Activated CD4-positive, alpha-beta memory T cell treated with anti-CD3 and anti-CD28 coated beads for 36 hours (primary cell): Measurements from ENCODE around the gene SLC26A2. TPM values are rescaled to one million over a fixed set of nuclear protein-coding genes. Genes with fewer than 3 reads are reported as not detected.

ENCODE experiments used
- CTCF ChIA-PET: fragments of 350-600 bp; sonication (Branson Sonifier 250); formaldehyde crosslinking; loops from one replicate; lab custom pipeline; 2021; ENCODE audit warnings: antibody characterized with exemption, inconsistent platforms; lab: Charles Lee
- POLR2A ChIA-PET: fragments of 350-600 bp; sonication (Branson Sonifier 250); formaldehyde crosslinking; loops from one replicate; lab custom pipeline; 2021; ENCODE audit warnings: antibody characterized with exemption; lab: Charles Lee
- DNase-seq: peaks from one replicate; pipeline ENCODE4 v3.0.0-alpha.2; 2020
- H3K27ac Mint-ChIP-seq: one replicate; pipeline ENCODE4 v1.8.0; 2021; ENCODE audit warnings: mixed read lengths
- H3K27me3 Mint-ChIP-seq: one replicate; pipeline ENCODE4 v1.8.0; 2021; ENCODE audit warnings: mixed read lengths
- H3K36me3 Mint-ChIP-seq: one replicate; pipeline ENCODE4 v1.8.0; 2021; ENCODE audit warnings: mixed read lengths
- H3K4me1 Mint-ChIP-seq: one replicate; pipeline ENCODE4 v1.8.0; 2021; ENCODE audit warnings: low read depth, mixed read lengths
- H3K4me3 Mint-ChIP-seq: one replicate; pipeline ENCODE4 v1.8.0; 2021; ENCODE audit warnings: mild to moderate bottlenecking, mixed read lengths
- H3K9me3 Mint-ChIP-seq: one replicate; pipeline ENCODE4 v1.8.0; 2021; ENCODE audit warnings: mixed read lengths
- intact Hi-C: fragments of 100-400 bp; cut with micrococcal nuclease; formaldehyde crosslinking; loops from one replicate; pipeline ENCODE4 v1.15.1; 2023
- total RNA-seq, 2 experiments: library from RNA; stranded (reverse); gene quantifications; one replicate each; pipeline ENCODE4 v1.2.3, GENCODE V29; 2021

The SLC26A2 gene
- total RNA-seq, 2 experiments from 2014 or later, result 5.9 to 6.2 TPM

DNA sequence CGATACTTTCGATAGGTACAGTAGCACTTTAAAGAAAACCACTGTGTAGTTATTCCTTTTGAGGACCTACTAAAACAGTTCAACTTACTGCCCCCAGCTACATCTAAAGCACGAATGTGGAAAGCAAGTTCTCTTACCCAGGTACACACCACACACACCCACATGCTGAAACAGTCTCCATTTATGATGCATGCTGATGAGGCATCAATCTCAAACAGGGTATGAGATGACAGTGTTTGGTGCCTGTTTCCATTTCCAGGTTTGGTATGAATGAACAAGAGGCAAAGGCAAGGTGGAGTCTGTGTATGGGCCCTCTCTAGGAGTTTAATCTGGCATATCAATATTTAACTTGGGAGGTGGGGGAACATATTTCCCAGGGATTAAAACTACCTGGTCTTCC, 53.9 kb downstream of the SLC26A2 start:
- no peaks in the 10 kb centered on the region for H3K27me3 Mint-ChIP-seq

DNA sequence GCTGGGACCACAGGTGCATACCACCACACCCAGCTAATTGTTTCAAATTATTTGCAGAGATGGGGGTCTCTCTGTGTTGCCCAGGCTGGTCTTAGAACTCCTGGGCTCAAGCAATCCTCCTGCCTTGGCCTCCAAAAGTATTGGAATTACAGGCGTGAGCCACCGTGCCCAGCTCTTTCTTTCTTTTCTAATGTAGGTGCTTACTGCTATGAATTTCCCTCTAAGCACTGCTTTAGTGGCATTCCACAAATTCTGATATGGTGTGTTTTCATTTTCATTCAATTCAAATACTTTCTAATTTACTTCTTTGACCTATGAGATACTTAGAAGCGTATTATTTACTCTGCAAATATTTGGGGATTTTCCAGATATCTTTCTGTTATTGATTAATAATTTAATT, 54.9 kb downstream of the SLC26A2 start:
- Mint-ChIP-seq H3K27me3 (no peaks in the 10 kb centered on the region), H3K27ac (no peak overlapping the region), H3K36me3 (peaks cover 80% of the 10 kb centered on the region), H3K9me3 (peaks cover 7% of the 10 kb centered on the region), H3K4me3 (no peak overlapping the region), H3K4me1 (peaks cover 17% of the 10 kb centered on the region)
- intact Hi-C loops, result no loop called here
- DNase-seq, result no peak
- POLR2A ChIA-PET, result no interaction called here
- CTCF ChIA-PET, result no interaction called here

More for the DNA sequence above, 53.9 kb downstream of the SLC26A2 start:
- intact Hi-C loops, result no loop called here
- ChIA-PET POLR2A (interaction anchor here (1.0 kb wide), 1 partner anchor 14 kb away, joined by 3 read pairs; the partner anchor contains the start of genes HMGXB3 and TIGD6), CTCF (interaction anchor here (1.3 to 1.8 kb wide), 2 partner anchors 10 to 162 kb away, joined by 3 to 6 read pairs; no protein-coding TSS in a partner anchor)
- H3K4me1 Mint-ChIP-seq, result peaks cover 13% of the 10 kb centered on the region
- no peak overlapping the region for H3K4me3 Mint-ChIP-seq
- DNase-seq, result peak; percentile 30
- H3K27ac Mint-ChIP-seq, result peak overlapping the region; percentile 33
- H3K36me3 Mint-ChIP-seq, result peaks cover 82% of the 10 kb centered on the region
- H3K9me3 Mint-ChIP-seq, result peaks cover 7% of the 10 kb centered on the region

DNA sequence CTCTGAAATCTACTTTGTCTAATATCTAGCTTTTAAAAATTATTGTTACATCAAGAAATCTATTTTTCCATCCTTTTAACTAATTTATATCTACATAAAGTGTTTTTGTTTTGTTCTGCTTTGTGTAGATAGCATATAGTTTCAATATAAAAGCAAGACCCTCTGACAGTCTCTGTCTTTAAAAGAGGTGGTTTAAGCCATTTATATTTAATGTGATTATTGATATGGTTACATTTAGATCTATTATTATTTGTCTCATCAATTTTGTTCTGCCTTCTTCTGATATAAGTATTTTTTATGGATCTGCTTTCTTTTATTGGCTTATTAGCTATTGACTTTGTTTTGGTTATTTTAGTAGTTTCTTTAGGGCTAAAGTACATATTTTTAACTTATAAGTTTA, 56.0 kb downstream of the SLC26A2 start:
- POLR2A ChIA-PET, result no interaction called here

GRCh38 chr5:150017226-150018005, 56.9 kb downstream of the SLC26A2 start:
- Mint-ChIP-seq H3K27me3 (no peaks in the 10 kb centered on the region), H3K27ac (no peak overlapping the region), H3K4me3 (no peak overlapping the region), H3K9me3 (peaks cover 7% of the 10 kb centered on the region), H3K4me1 (peaks cover 25% of the 10 kb centered on the region), H3K36me3 (peaks cover 83% of the 10 kb centered on the region)
- POLR2A ChIA-PET, result no interaction called here
- CTCF ChIA-PET, result interaction anchor here (0.7 to 1.4 kb wide), 2 partner anchors 56 to 183 kb away, joined by 3 read pairs; no protein-coding TSS in a partner anchor
- intact Hi-C loops, result no loop called here
- DNase-seq, result no peak

More for the DNA sequence above, 56.0 kb downstream of the SLC26A2 start:
- Mint-ChIP-seq H3K27ac (no peak overlapping the region), H3K27me3 (no peaks in the 10 kb centered on the region), H3K4me1 (peaks cover 18% of the 10 kb centered on the region), H3K36me3 (peaks cover 81% of the 10 kb centered on the region), H3K9me3 (peaks cover 7% of the 10 kb centered on the region), H3K4me3 (no peak overlapping the region)
- no peak for DNase-seq
- intact Hi-C loops, result no loop called here
- CTCF ChIA-PET, result interaction anchor here (0.6 to 1.4 kb wide), 2 partner anchors 55 to 429 kb away, joined by 3 to 4 read pairs; no protein-coding TSS in a partner anchor

DNA sequence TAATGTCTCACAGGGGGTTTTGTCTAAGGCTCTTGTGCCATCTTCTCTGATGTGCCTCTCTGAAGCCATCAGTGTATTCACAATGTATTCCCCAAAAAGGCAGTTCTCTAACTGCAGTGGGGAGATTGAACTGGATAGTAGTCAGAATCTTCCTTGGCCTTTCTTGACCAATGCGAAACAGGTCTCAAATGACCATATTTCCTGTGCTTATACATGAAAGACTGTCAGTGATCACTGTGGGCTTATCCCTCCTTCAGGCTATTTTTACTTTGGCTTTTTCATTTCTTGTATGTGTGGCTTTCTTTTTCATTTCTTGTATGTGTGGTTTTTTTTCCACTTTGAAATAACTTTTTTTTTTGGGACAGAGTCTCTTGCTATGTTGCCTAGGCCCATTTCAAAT, 59.7 kb downstream of the SLC26A2 start:
- H3K4me1 Mint-ChIP-seq, result peaks cover 16% of the 10 kb centered on the region
- ChIA-PET POLR2A (no interaction called here), CTCF (interaction anchor here (1.2 to 1.3 kb wide), 3 partner anchors 30 to 167 kb away, joined by 3 read pairs; no protein-coding TSS in a partner anchor)
- intact Hi-C loops, result no loop called here
- H3K4me3 Mint-ChIP-seq, result no peak overlapping the region
- DNase-seq, result no peak
- H3K27me3 Mint-ChIP-seq, result no peaks in the 10 kb centered on the region
- peaks cover 68% of the 10 kb centered on the region for H3K36me3 Mint-ChIP-seq
- peak overlapping the region; percentile 38 for H3K27ac Mint-ChIP-seq
- peaks cover 7% of the 10 kb centered on the region for H3K9me3 Mint-ChIP-seq

DNA sequence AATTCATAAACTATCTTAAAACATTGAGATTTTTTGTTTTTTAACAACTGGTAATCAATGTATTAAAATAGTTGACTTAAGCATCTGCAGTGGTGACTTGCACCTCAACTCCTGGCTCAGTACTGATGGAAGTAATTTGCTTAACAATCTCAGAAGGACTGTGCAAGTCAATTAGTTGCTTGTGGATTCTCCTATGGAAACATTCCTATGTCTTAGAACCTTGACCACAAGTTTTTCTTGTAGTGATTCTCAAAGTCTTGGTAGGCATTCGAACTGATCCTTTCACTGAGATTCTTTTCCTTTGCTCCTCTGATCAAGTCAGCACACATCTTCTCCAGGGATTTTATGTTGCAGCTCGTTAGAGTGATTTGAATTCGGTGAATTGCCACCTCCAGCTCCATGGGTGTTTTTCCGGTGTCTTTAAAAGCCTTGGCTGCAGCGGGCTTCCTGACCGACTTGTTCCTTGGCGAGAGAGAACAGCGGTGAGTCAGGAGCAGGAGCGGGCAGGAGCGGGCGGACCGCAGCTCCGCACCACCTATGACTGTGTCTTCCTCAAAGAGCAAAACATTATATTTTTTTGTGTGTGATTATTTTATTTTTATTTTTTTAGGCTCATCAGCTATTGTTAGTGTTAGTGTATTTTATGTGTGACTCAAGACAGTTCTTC, 61.1 kb downstream of the SLC26A2 start:
- Mint-ChIP-seq H3K27me3 (no peaks in the 10 kb centered on the region), H3K4me1 (peaks cover 16% of the 10 kb centered on the region), H3K27ac (peak overlapping the region; percentile 38), H3K4me3 (no peak overlapping the region), H3K9me3 (no peaks in the 10 kb centered on the region), H3K36me3 (peaks cover 60% of the 10 kb centered on the region)
- CTCF ChIA-PET, result interaction anchor here (0.6 to 1.4 kb wide), 6 partner anchors 9 to 66 kb away, joined by 3 to 7 read pairs (median 3); no protein-coding TSS in a partner anchor
- POLR2A ChIA-PET, result no interaction called here
- DNase-seq, result no peak
- intact Hi-C loops, result no loop called here

DNA sequence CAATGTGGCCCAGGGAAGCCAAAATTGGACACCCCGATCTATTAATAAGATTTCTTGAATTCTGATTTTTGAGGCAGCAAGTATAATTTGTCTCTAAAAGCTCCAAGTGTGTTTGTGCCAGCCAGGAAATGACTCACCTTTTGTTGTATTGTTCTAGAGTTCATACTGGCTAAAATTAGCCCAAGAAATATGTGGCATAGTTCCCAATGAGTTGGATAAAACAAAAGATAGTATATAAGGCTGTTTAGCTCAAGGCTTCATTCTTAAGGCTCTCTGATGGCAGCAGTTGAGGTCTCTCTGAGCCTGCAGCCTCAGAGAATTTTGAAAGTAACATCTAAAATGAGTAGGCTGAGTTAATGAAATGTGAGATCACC, 61.6 kb downstream of the SLC26A2 start:
- Mint-ChIP-seq H3K27me3 (no peaks in the 10 kb centered on the region), H3K4me1 (peaks cover 15% of the 10 kb centered on the region), H3K4me3 (no peak overlapping the region), H3K9me3 (no peaks in the 10 kb centered on the region), H3K36me3 (peaks cover 58% of the 10 kb centered on the region), H3K27ac (peak overlapping the region; percentile 38)
- CTCF ChIA-PET, result interaction anchor here (0.6 to 1.4 kb wide), 3 partner anchors 13 to 66 kb away, joined by 3 to 7 read pairs (median 5); no protein-coding TSS in a partner anchor
- intact Hi-C loops, result no loop called here
- POLR2A ChIA-PET, result no interaction called here
- no peak for DNase-seq

- Mint-ChIP-seq H3K4me1 (peaks cover 15% of the 10 kb centered on the region), H3K4me3 (no peak overlapping the region), H3K36me3 (peaks cover 54% of the 10 kb centered on the region), H3K27me3 (no peaks in the 10 kb centered on the region), H3K27ac (no peak overlapping the region), H3K9me3 (no peaks in the 10 kb centered on the region)
- DNase-seq, result no peak
- intact Hi-C loops, result no loop called here
- POLR2A ChIA-PET, result no interaction called here
- CTCF ChIA-PET, result interaction anchor here (0.9 to 1.4 kb wide), 2 partner anchors 12 to 32 kb away, joined by 3 to 7 read pairs; no protein-coding TSS in a partner anchor
These were observed 62.1 kb downstream of the SLC26A2 start for GRCh38 chr5:150022681-150023080.

- POLR2A ChIA-PET, result no interaction called here
- no peak for DNase-seq
These were observed 62.6 kb downstream of the SLC26A2 start for GRCh38 chr5:150023136-150023535.

GRCh38 chr5:150024346-150024984, 63.9 kb downstream of the SLC26A2 start:
- peaks cover 47% of the 10 kb centered on the region for H3K36me3 Mint-ChIP-seq
- no peaks in the 10 kb centered on the region for H3K9me3 Mint-ChIP-seq
- peaks cover 15% of the 10 kb centered on the region for H3K4me1 Mint-ChIP-seq
- intact Hi-C loops, result no loop called here
- H3K27ac Mint-ChIP-seq, result no peak overlapping the region
- H3K27me3 Mint-ChIP-seq, result no peaks in the 10 kb centered on the region
- CTCF ChIA-PET, result no interaction called here
- DNase-seq, result no peak
- POLR2A ChIA-PET, result no interaction called here
- H3K4me3 Mint-ChIP-seq, result no peak overlapping the region

More at GRCh38 chr5:150023136-150023535, 62.6 kb downstream of the SLC26A2 start:
- H3K4me3 Mint-ChIP-seq, result no peak overlapping the region
- intact Hi-C loops, result no loop called here
- no peaks in the 10 kb centered on the region for H3K27me3 Mint-ChIP-seq
- CTCF ChIA-PET, result interaction anchor here (1.4 kb wide), 1 partner anchor 32 kb away, joined by 7 read pairs; no protein-coding TSS in a partner anchor
- peaks cover 15% of the 10 kb centered on the region for H3K4me1 Mint-ChIP-seq
- H3K27ac Mint-ChIP-seq, result no peak overlapping the region
- peaks cover 57% of the 10 kb centered on the region for H3K36me3 Mint-ChIP-seq
- no peaks in the 10 kb centered on the region for H3K9me3 Mint-ChIP-seq

DNA sequence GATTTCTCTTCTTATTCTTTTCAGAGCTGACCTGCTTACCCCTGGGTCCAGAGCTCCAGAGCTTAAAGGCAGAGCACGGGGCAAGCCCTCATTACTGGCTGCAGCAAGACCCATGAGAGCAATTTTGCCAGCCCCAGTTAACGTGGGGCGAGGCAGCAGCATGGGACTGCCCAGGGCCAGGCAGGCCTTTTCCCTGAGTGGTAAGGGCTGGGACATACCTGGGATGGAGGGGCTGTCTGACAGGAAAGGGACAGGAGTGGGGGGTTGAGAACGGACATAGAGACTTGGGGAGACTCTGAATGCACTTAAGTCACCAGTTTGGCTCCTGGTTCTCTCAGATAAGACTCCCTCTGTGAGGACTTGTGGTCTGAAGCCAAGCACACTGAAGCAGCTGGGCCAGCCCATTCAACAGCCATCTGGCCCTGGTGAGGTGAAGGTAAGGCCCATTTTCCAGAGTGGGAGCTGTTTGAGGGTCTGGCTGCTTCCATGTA, 66.2 kb downstream of the SLC26A2 start:
- ChIA-PET CTCF (no interaction called here), POLR2A (no interaction called here)
- DNase-seq, result no peak
- Mint-ChIP-seq H3K27ac (no peak overlapping the region), H3K9me3 (no peaks in the 10 kb centered on the region), H3K36me3 (peaks cover 42% of the 10 kb centered on the region), H3K4me3 (no peak overlapping the region), H3K4me1 (peaks cover 4% of the 10 kb centered on the region), H3K27me3 (no peaks in the 10 kb centered on the region)
- intact Hi-C loops, result loop anchor here (1.0 kb wide), 1 partner anchor 18 kb away; no protein-coding TSS in a partner anchor
